Measurements from ENCODE around the gene LLGL2. TPM values are rescaled to one million over a fixed set of nuclear protein-coding genes. Genes with fewer than 3 reads are reported as not detected.

LLGL2 gene
- total RNA-seq, 1 experiment from 2014 or later = 156 TPM

- POLR2A ChIA-PET (ENCODE audit: unreplicated experiment) = interaction anchor here (0.6 kb wide), 1 partner anchor 96 kb away, joined by 6 read pairs; no protein-coding TSS in a partner anchor
- H3K79me2 ChIP-seq (ENCODE audit: low read depth) = no peaks in the 10 kb centered on the region
These were observed 69.2 kb downstream of the LLGL2 start for GRCh38 chr17:75594499-75595283.

DNA sequence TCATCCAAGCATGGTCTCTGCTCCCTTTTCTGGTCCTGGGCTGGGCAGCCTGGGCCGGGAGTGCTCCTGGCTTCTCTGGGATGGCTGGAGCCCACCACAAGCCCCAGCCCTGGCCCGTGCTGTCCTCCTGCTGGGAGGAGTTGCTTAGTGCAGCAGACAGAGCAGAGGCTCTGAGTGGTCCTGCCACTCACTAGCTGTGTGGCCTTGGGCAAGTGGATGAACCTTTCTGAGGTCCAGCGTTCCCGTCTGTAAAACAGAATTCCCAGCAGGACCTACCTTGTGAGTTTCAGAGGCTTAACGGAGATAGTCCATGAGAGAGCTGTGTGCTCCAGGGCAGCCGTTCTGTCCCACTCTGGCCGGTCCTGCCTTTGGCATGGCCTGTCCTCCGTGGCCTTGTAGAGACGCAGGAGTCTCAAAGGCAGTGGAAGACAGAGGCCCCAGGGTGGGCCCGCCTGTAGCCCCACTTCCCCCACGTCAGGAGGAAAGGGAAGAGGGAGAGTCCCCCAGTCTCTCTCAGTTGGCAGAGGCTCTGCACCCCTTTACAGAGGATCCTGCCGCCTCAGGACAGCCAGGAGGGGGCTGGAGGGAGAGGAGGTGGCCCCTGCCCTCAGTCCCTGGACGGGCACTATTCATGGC, 69.9 kb downstream of the LLGL2 start:
- CTCF ChIA-PET = no interaction called here
- Histone ChIP-seq H2AFZ (no peak overlapping the region), H3F3A (ENCODE audit: insufficient read depth, low read depth) (peaks cover 8% of the 10 kb centered on the region), H3K27me3 (ENCODE audit: insufficient read depth, low read depth) (no peaks in the 10 kb centered on the region), H3K27ac (no peak overlapping the region), H4K20me1 (ENCODE audit: insufficient read depth) (no peaks in the 10 kb centered on the region), H3K36me3 (ENCODE audit: low read depth) (no peaks in the 10 kb centered on the region), H3K4me2 (no peak overlapping the region), H3K79me2 (ENCODE audit: low read depth) (no peaks in the 10 kb centered on the region), H3K9me2 (ENCODE audit: insufficient read depth) (no peaks in the 10 kb centered on the region), H3K4me1 (replicated peaks; ENCODE audit: insufficient read depth) (peaks cover 6% of the 10 kb centered on the region), H3K4me3 (no peak overlapping the region), H3K9me3 (ENCODE audit: insufficient read depth, low read depth) (no peaks in the 10 kb centered on the region)
- POLR2A ChIA-PET (ENCODE audit: unreplicated experiment) = no interaction called here
- no peak for DNase-seq
- TF ChIP-seq CTCF (conservative IDR thresholded peaks at IDR 0.05) (no peak), EZH2 (IDR thresholded peaks at IDR 0.05; ENCODE audit: low read depth) (no peak)
- BruUV-seq (replicated peaks) = no TSS peak
- intact Hi-C loops (cut with micrococcal nuclease; ENCODE audit: unreplicated experiment) = no loop called here

More at GRCh38 chr17:75594499-75595283, 69.2 kb downstream of the LLGL2 start:
- no peaks in the 10 kb centered on the region for H3K27me3 ChIP-seq (ENCODE audit: insufficient read depth, low read depth)
- no peak overlapping the region for H3K4me2 ChIP-seq
- TF ChIP-seq EZH2 (IDR thresholded peaks at IDR 0.05; ENCODE audit: low read depth) (no peak), CTCF (conservative IDR thresholded peaks at IDR 0.05) (no peak)
- no peaks in the 10 kb centered on the region for H3K36me3 ChIP-seq (ENCODE audit: low read depth)
- BruUV-seq (replicated peaks) = no TSS peak
- no peaks in the 10 kb centered on the region for H3K9me3 ChIP-seq (ENCODE audit: insufficient read depth, low read depth)
- no peak overlapping the region for H3K4me3 ChIP-seq
- no peak for DNase-seq
- H3F3A ChIP-seq (ENCODE audit: insufficient read depth, low read depth) = peaks cover 2% of the 10 kb centered on the region; the same call in 1 of the 2 replicates
- CTCF ChIA-PET = no interaction called here
- no peaks in the 10 kb centered on the region for H3K9me2 ChIP-seq (ENCODE audit: insufficient read depth)
- no peaks in the 10 kb centered on the region for H3K4me1 ChIP-seq (replicated peaks; ENCODE audit: insufficient read depth)
- H4K20me1 ChIP-seq (ENCODE audit: insufficient read depth) = no peaks in the 10 kb centered on the region
- no peak overlapping the region for H3K27ac ChIP-seq
- no peak overlapping the region for H2AFZ ChIP-seq
- intact Hi-C loops (cut with micrococcal nuclease; ENCODE audit: unreplicated experiment) = no loop called here

DNA sequence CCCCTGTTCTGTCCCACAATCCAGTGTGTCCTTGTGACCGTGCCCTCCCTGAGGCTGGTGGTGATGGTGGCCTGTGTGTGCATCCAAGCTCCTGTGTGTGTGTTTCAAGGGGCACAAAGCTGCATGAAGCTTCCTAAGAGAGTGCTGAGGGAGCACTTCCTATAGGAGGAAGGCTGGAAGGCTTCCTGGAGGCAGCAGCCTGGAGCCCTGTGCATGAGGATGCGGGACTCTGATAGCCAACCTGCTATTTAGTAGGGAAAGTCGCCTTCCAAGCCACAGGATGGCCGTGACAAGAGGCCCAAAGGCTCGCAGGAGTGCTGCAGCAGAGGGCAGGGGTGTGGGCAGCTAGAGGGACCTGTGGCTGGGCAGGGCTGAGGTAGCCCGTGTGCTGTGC, 70.4 kb downstream of the LLGL2 start:
- H3K79me2 ChIP-seq (ENCODE audit: low read depth) = no peaks in the 10 kb centered on the region
- no peaks in the 10 kb centered on the region for H3K9me2 ChIP-seq (ENCODE audit: insufficient read depth)
- H3K36me3 ChIP-seq (ENCODE audit: low read depth) = no peaks in the 10 kb centered on the region
- H3K9me3 ChIP-seq (ENCODE audit: insufficient read depth, low read depth) = no peaks in the 10 kb centered on the region
- no peaks in the 10 kb centered on the region for H4K20me1 ChIP-seq (ENCODE audit: insufficient read depth)
- H3K27me3 ChIP-seq (ENCODE audit: insufficient read depth, low read depth) = no peaks in the 10 kb centered on the region
- CTCF ChIA-PET = interaction anchor here (0.6 kb wide), 1 partner anchor 52 kb away, joined by 4 read pairs; no protein-coding TSS in a partner anchor
- H3K4me3 ChIP-seq = no peak overlapping the region
- H3F3A ChIP-seq (ENCODE audit: insufficient read depth, low read depth) = peaks cover 11% of the 10 kb centered on the region
- BruUV-seq (replicated peaks) = no TSS peak
- no peak overlapping the region for H3K4me2 ChIP-seq
- TF ChIP-seq CTCF (conservative IDR thresholded peaks at IDR 0.05) (no peak), EZH2 (IDR thresholded peaks at IDR 0.05; ENCODE audit: low read depth) (no peak)
- H2AFZ ChIP-seq = no peak overlapping the region
- H3K27ac ChIP-seq = no peak overlapping the region
- intact Hi-C loops (cut with micrococcal nuclease; ENCODE audit: unreplicated experiment) = no loop called here
- POLR2A ChIA-PET (ENCODE audit: unreplicated experiment) = no interaction called here
- DNase-seq = no peak
- H3K4me1 ChIP-seq (replicated peaks; ENCODE audit: insufficient read depth) = peaks cover 11% of the 10 kb centered on the region

Data from PC-9 (cell line).